Measurements from ENCODE around the gene CLEC20A.
"Not testable (repeated sequence)": the region's sequence is repeated elsewhere in the genome, so short reads cannot be mapped to it uniquely, and the experiment has no call there.

The CLEC20A gene

GRCh38 chr1:178529364-178530036, 32.7 kb upstream of the CLEC20A start:
- no peak for DNase-seq (ENCODE audit: low read depth)

GRCh38 chr1:178528953-178529335, 32.2 kb upstream of the CLEC20A start:
- DNase-seq (ENCODE audit: low read depth): no peak

- DNase-seq (ENCODE audit: low read depth): no peak
Measured at GRCh38 chr1:178528228-178528952, 31.6 kb upstream of the CLEC20A start.

- no peak for DNase-seq (ENCODE audit: low read depth)
Measured at GRCh38 chr1:178527117-178527516, 30.4 kb upstream of the CLEC20A start.

GRCh38 chr1:178521241-178521640, 24.5 kb upstream of the CLEC20A start:
- DNase-seq (ENCODE audit: low read depth): no peak

GRCh38 chr1:178520803-178521202, 24.0 kb upstream of the CLEC20A start:
- DNase-seq (ENCODE audit: low read depth): no peak

GRCh38 chr1:178518894-178519293, 22.1 kb upstream of the CLEC20A start:
- DNase-seq (ENCODE audit: low read depth): no peak

- DNase-seq (ENCODE audit: low read depth): no peak
Measured at GRCh38 chr1:178516110-178516509, 19.3 kb upstream of the CLEC20A start.

GRCh38 chr1:178513278-178513983, 16.7 kb upstream of the CLEC20A start:
- peak; percentile 52 for DNase-seq (ENCODE audit: low read depth)

- no peak for DNase-seq (ENCODE audit: low read depth)
Measured at GRCh38 chr1:178512566-178513277, 16.0 kb upstream of the CLEC20A start, which contains the start of gene TEX35. TSS of gene TEX35 (plus strand) at chr1:178513109. CDS start at chr1:178513189, 80 bp downstream.

- no peak for DNase-seq (ENCODE audit: low read depth)
Measured at GRCh38 chr1:178510155-178510554, 13.4 kb upstream of the CLEC20A start.

- DNase-seq (ENCODE audit: low read depth): no peak
Measured at GRCh38 chr1:178509414-178510007, 12.7 kb upstream of the CLEC20A start.

GRCh38 chr1:178506669-178507068, 9.9 kb upstream of the CLEC20A start:
- no peak for DNase-seq (ENCODE audit: low read depth)

- no peak for DNase-seq (ENCODE audit: low read depth)
Measured at GRCh38 chr1:178506177-178506576, 9.4 kb upstream of the CLEC20A start.

- DNase-seq (ENCODE audit: low read depth): no peak
Measured at GRCh38 chr1:178504286-178504685, 7.5 kb upstream of the CLEC20A start.

- DNase-seq (ENCODE audit: low read depth): no peak
Measured at GRCh38 chr1:178503849-178504248, 7.1 kb upstream of the CLEC20A start.

- not testable (repeated sequence) for DNase-seq (ENCODE audit: low read depth)
Measured at GRCh38 chr1:178503316-178503715, 6.6 kb upstream of the CLEC20A start.

- no peak for DNase-seq (ENCODE audit: low read depth)
Measured at GRCh38 chr1:178502856-178503255, 6.1 kb upstream of the CLEC20A start.

GRCh38 chr1:178502330-178502714, 5.6 kb upstream of the CLEC20A start:
- DNase-seq (ENCODE audit: low read depth): no peak

- peak; percentile 43 for DNase-seq (ENCODE audit: low read depth)
Measured at GRCh38 chr1:178501705-178502329, 5.1 kb upstream of the CLEC20A start.

GRCh38 chr1:178500936-178501554, 4.3 kb upstream of the CLEC20A start:
- DNase-seq (ENCODE audit: low read depth): no peak

Data from fibroblast of gingiva (primary cell).